Liver (tissue), 3 donors: ENCODE data around the gene DCTN4.

Experiments
- GABPA ChIP-seq, 2 donors: IDR thresholded peaks in 1 of 2; conservative IDR thresholded peaks in 1 of 2; 2 replicates each; pipeline ENCODE4 v1.6.1; 2016; ENCODE audit warnings: antibody characterized with exemption in 2 of 2, mild to moderate bottlenecking in 1 of 2, moderate library complexity in 1 of 2
- JUND ChIP-seq, 2 donors: IDR thresholded peaks; 2 replicates each; pipeline ENCODE4 v1.6.1; 2016; ENCODE audit warnings: antibody characterized with exemption in 2 of 2
- RAD21 ChIP-seq, 2 donors: IDR thresholded peaks; 2 replicates each; pipeline ENCODE4 v1.6.1; 2016; ENCODE audit warnings: antibody characterized with exemption in 2 of 2, mild to moderate bottlenecking in 2 of 2
- REST ChIP-seq: IDR thresholded peaks from 2 replicates; pipeline ENCODE4 v1.6.1; 2016; ENCODE audit warnings: antibody characterized with exemption, mild to moderate bottlenecking
- RXRA ChIP-seq, 2 donors: IDR thresholded peaks; 2 replicates each; pipeline ENCODE4 v1.6.1; 2017 to 2018; ENCODE audit warnings: antibody characterized with exemption in 2 of 2, mild to moderate bottlenecking in 1 of 2
- SP1 ChIP-seq: IDR thresholded peaks from 2 replicates; pipeline ENCODE4 v1.6.1; 2018; ENCODE audit warnings: antibody characterized with exemption, mild to moderate bottlenecking
- TAF1 ChIP-seq: conservative IDR thresholded peaks from 2 replicates; pipeline ENCODE4 v1.6.1; 2016; ENCODE audit warnings: antibody characterized with exemption, mild to moderate bottlenecking
- TF ChIP-seq, protein P1 (sequence below): fragments of 150-350 bp; IDR thresholded peaks from 2 replicates; pipeline ENCODE4 v1.5.1; 2017; ENCODE audit warnings: improper control_type of control experiment, low read depth, low read length; ENCODE audit not compliant: missing input control
- donor health status: healthy.
- donor health status: healthy.

- TF ChIP-seq, protein P1, sequence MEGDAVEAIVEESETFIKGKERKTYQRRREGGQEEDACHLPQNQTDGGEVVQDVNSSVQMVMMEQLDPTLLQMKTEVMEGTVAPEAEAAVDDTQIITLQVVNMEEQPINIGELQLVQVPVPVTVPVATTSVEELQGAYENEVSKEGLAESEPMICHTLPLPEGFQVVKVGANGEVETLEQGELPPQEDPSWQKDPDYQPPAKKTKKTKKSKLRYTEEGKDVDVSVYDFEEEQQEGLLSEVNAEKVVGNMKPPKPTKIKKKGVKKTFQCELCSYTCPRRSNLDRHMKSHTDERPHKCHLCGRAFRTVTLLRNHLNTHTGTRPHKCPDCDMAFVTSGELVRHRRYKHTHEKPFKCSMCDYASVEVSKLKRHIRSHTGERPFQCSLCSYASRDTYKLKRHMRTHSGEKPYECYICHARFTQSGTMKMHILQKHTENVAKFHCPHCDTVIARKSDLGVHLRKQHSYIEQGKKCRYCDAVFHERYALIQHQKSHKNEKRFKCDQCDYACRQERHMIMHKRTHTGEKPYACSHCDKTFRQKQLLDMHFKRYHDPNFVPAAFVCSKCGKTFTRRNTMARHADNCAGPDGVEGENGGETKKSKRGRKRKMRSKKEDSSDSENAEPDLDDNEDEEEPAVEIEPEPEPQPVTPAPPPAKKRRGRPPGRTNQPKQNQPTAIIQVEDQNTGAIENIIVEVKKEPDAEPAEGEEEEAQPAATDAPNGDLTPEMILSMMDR: no peak
- TF ChIP-seq RAD21 (IDR thresholded peaks at IDR 0.05) (no peak), SP1 (peak; percentile 57), GABPA (IDR thresholded peaks at IDR 0.05 in 1 of 2, conservative IDR thresholded peaks at IDR 0.05 in 1 of 2) (no peak), RXRA (IDR thresholded peaks at IDR 0.05) (peak in 1 of 2 donors; percentile 34), TAF1 (no peak), REST (no peak), JUND (IDR thresholded peaks at IDR 0.05) (no peak)
Observed at GRCh38 chr5:150780187-150780692, 21.4 kb upstream of the DCTN4 start.
